ENCODE results near the gene MPRIP. TPM values are rescaled to one million over a fixed set of nuclear protein-coding genes. Genes with fewer than 3 reads are reported as not detected.

Gene MPRIP
- total RNA-seq, 1 experiment from 2014 or later, result 443 TPM

DNA sequence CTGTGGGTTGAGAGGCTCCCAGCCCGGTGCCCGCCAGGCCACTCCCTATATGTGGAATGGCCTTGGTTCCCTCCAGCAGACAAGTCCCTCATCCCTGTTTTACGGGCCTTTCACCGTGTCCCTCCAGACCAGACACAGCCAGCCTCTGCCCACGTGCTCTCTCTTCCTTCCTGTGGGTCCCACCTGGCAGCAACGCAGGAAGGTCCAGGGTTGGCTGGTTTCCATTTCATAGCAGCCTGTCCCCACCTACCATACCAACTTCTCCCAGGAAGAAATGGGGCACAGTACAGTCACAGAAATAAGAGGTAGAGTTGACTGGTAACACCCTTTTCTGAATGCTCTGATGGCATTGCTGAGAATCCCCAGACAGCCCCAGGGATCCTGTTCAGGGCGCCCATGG is 128.9 kb downstream of the MPRIP start:
- no peak overlapping the region for H3K27ac ChIP-seq
- H3F3A ChIP-seq (ENCODE audit: insufficient read depth, low read depth), result peaks cover 65% of the 10 kb centered on the region
- H3K4me1 ChIP-seq (replicated peaks; ENCODE audit: insufficient read depth), result no peaks in the 10 kb centered on the region
- no peaks in the 10 kb centered on the region for H3K27me3 ChIP-seq (ENCODE audit: insufficient read depth, low read depth)
- TF ChIP-seq CTCF (conservative IDR thresholded peaks at IDR 0.05), result no peak
- TF ChIP-seq EZH2 (IDR thresholded peaks at IDR 0.05; ENCODE audit: low read depth), result no peak
- intact Hi-C loops (cut with micrococcal nuclease; ENCODE audit: unreplicated experiment), result no loop called here
- no peak for DNase-seq
- H2AFZ ChIP-seq, result no peak overlapping the region
- H3K4me3 ChIP-seq, result no peak overlapping the region
- 0 out of 2 replicates have a peak, but pooled peaks cover 3% of the 10 kb centered on the region for H3K79me2 ChIP-seq (ENCODE audit: low read depth)
- H3K36me3 ChIP-seq (ENCODE audit: low read depth), result peaks cover 51% of the 10 kb centered on the region
- CTCF ChIA-PET, result no interaction called here
- no peaks in the 10 kb centered on the region for H3K9me3 ChIP-seq (ENCODE audit: insufficient read depth, low read depth)
- H3K9me2 ChIP-seq (ENCODE audit: insufficient read depth), result no peaks in the 10 kb centered on the region
- no TSS peak for BruUV-seq (replicated peaks)
- POLR2A ChIA-PET (ENCODE audit: unreplicated experiment), result interaction anchor here (0.5 kb wide), 1 partner anchor 22 kb away, joined by 3 read pairs; no protein-coding TSS in a partner anchor
- H3K4me2 ChIP-seq, result no peak overlapping the region
- peaks cover 60% of the 10 kb centered on the region for H4K20me1 ChIP-seq (ENCODE audit: insufficient read depth)

DNA sequence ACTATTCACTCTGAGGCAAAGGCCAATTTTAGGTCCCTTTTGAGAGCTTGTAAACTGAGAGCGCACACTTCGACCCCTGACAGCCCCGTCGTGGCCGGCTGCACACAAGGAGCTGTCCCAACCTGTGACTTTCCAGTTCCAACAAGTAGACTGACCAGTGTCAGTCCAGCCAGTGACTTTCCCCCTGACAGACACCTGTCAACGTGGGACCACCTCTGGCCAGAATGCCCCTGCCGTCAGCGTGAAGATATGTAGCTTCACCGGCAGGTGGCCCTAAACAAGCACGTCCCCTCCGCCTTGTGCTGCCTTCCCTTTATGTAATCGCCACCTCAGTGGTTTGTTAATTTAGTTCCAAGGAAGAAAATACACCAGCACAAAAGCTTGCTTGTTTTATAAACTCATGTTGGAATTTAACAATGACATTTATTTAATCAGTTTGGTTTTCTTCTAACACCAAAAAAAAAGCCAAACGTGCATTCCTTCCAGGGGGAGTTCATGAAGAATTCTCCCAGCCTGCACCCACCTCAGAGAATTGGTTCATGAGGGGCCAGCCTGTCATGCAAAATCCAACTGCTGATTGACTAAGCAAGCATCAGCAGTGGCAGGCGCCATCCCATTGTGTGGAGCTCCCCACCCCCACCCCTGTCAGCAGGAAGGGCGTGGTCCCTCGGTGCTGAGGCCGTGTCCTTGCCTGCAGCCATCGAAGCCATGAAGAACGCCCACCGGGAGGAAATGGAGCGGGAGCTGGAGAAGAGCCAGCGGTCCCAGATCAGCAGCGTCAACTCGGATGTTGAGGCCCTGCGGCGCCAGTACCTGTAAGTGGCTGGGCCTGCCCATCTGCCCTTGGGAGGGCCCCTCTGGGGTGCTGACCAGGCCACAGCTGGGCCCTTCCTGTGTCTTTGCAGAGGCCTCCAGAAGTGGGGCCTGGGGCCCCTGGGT is 130.0 kb downstream of the MPRIP start:
- H3K27ac ChIP-seq, result no peak overlapping the region
- DNase-seq, result no peak
- no peak overlapping the region for H3K4me2 ChIP-seq
- intact Hi-C loops (cut with micrococcal nuclease; ENCODE audit: unreplicated experiment), result no loop called here
- no peaks in the 10 kb centered on the region for H3K9me3 ChIP-seq (ENCODE audit: insufficient read depth, low read depth)
- no peaks in the 10 kb centered on the region for H3K4me1 ChIP-seq (replicated peaks; ENCODE audit: insufficient read depth)
- H3F3A ChIP-seq (ENCODE audit: insufficient read depth, low read depth), result peaks cover 62% of the 10 kb centered on the region
- peaks cover 49% of the 10 kb centered on the region for H4K20me1 ChIP-seq (ENCODE audit: insufficient read depth)
- ChIA-PET POLR2A (ENCODE audit: unreplicated experiment) (interaction anchor here (0.7 kb wide), 1 partner anchor 14 kb away, joined by 6 read pairs; no protein-coding TSS in a partner anchor), CTCF (no interaction called here)
- H3K79me2 ChIP-seq (ENCODE audit: low read depth), result no peaks in the 10 kb centered on the region
- no peak for TF ChIP-seq CTCF (conservative IDR thresholded peaks at IDR 0.05)
- no peak for TF ChIP-seq EZH2 (IDR thresholded peaks at IDR 0.05; ENCODE audit: low read depth)
- no TSS peak for BruUV-seq (replicated peaks)
- H3K4me3 ChIP-seq, result no peak overlapping the region
- H3K36me3 ChIP-seq (ENCODE audit: low read depth), result peaks cover 56% of the 10 kb centered on the region
- H3K27me3 ChIP-seq (ENCODE audit: insufficient read depth, low read depth), result no peaks in the 10 kb centered on the region
- H3K9me2 ChIP-seq (ENCODE audit: insufficient read depth), result no peaks in the 10 kb centered on the region
- H2AFZ ChIP-seq, result no peak overlapping the region

DNA sequence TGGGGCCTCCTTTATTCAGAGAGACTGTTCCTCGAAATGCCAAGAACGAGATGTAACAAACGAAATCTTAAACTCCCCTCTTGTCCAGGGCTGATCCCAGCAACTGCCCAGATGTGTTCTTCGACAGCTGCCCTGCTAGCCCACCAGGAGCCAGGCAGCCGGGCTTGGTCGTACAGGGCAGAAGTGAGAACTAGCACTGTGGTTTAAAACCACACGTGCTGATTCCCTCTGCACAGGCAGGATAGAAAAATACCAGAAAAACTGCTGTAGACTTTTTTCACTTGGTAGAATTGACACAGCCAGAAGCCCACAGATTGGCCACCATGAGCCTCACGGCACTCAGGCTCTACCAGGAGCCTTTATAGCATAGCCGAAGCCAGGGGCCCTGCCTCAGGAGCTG is 130.7 kb downstream of the MPRIP start:
- Histone ChIP-seq H3K27ac (no peak overlapping the region), H3K4me2 (no peak overlapping the region), H4K20me1 (ENCODE audit: insufficient read depth) (peaks cover 42% of the 10 kb centered on the region), H3K79me2 (ENCODE audit: low read depth) (no peaks in the 10 kb centered on the region), H3K4me3 (no peak overlapping the region), H3K9me2 (ENCODE audit: insufficient read depth) (no peaks in the 10 kb centered on the region), H2AFZ (no peak overlapping the region), H3K27me3 (ENCODE audit: insufficient read depth, low read depth) (no peaks in the 10 kb centered on the region), H3K36me3 (ENCODE audit: low read depth) (peaks cover 64% of the 10 kb centered on the region), H3F3A (ENCODE audit: insufficient read depth, low read depth) (peaks cover 68% of the 10 kb centered on the region), H3K9me3 (ENCODE audit: insufficient read depth, low read depth) (no peaks in the 10 kb centered on the region), H3K4me1 (replicated peaks; ENCODE audit: insufficient read depth) (no peaks in the 10 kb centered on the region)
- ChIA-PET CTCF (no interaction called here), POLR2A (ENCODE audit: unreplicated experiment) (no interaction called here)
- TF ChIP-seq EZH2 (IDR thresholded peaks at IDR 0.05; ENCODE audit: low read depth) (no peak), CTCF (conservative IDR thresholded peaks at IDR 0.05) (no peak)
- intact Hi-C loops (cut with micrococcal nuclease; ENCODE audit: unreplicated experiment), result no loop called here
- no TSS peak for BruUV-seq (replicated peaks)
- no peak for DNase-seq

Data from PC-9 (cell line).